ENCODE data around the gene PFKM.

GRCh38 chr12:48194799-48195201, 75.6 kb downstream of the PFKM start:
- TF ChIP-seq EZH2phosphoT487 (IDR thresholded peaks at IDR 0.05; ENCODE audit: insufficient read depth, low read depth), result no peak
- TF ChIP-seq EZH2 (IDR thresholded peaks at IDR 0.05; ENCODE audit: insufficient read depth, poor library complexity, severe bottlenecking), result no peak
